Glomerular visceral epithelial cell (primary cell): ENCODE measurements around the gene RNASE9.
"Not testable (repeated sequence)": the region's sequence is repeated elsewhere in the genome, so short reads cannot be mapped to it uniquely, and the experiment has no call there.

Experiments used
- DNase-seq: peaks from one replicate; pipeline ENCODE4 v3.0.0-alpha.2; 2016; ENCODE audit errors: extremely low spot score

Gene RNASE9

GRCh38 chr14:20522332-20522731 lies 38.5 kb downstream of the RNASE9 start:
- DNase-seq = no peak

- no peak for DNase-seq
Measured at GRCh38 chr14:20516921-20517320, 43.9 kb downstream of the RNASE9 start.

GRCh38 chr14:20515846-20516245 lies 45.0 kb downstream of the RNASE9 start:
- DNase-seq = no peak

- no peak for DNase-seq
Measured at GRCh38 chr14:20512177-20512905, 48.5 kb downstream of the RNASE9 start.

GRCh38 chr14:20508367-20508766 lies 52.5 kb downstream of the RNASE9 start:
- DNase-seq = no peak

GRCh38 chr14:20507537-20507936 lies 53.3 kb downstream of the RNASE9 start:
- DNase-seq = not testable (repeated sequence)

- not testable (repeated sequence) for DNase-seq
Measured at GRCh38 chr14:20506752-20507151, 54.1 kb downstream of the RNASE9 start.

GRCh38 chr14:20506276-20506675 lies 54.6 kb downstream of the RNASE9 start:
- DNase-seq = not testable (repeated sequence)
